Ishikawa (cell line): ENCODE measurements around the gene ZBED4.

Source experiments
- CEBPB ChIP-seq: IDR thresholded peaks from 2 replicates; pipeline ENCODE4 v1.6.1; 2012
- CREB1 ChIP-seq: IDR thresholded peaks from 2 replicates; pipeline ENCODE4 v1.6.1; 2012; ENCODE audit warnings: low read depth
- EGR1 ChIP-seq: IDR thresholded peaks from 2 replicates; pipeline ENCODE4 v1.6.1; 2012
- EP300 ChIP-seq: IDR thresholded peaks from 2 replicates; pipeline ENCODE4 v1.6.1; 2012; ENCODE audit warnings: borderline replicate concordance
- FOXM1 ChIP-seq: IDR thresholded peaks from 2 replicates; pipeline ENCODE4 v1.6.1; 2012; ENCODE audit warnings: low read depth, borderline replicate concordance
- NFIC ChIP-seq: IDR thresholded peaks from 2 replicates; pipeline ENCODE4 v1.6.1; 2012
- RAD21 ChIP-seq: IDR thresholded peaks from 2 replicates; pipeline ENCODE4 v1.6.1; 2012; ENCODE audit warnings: low read depth
- TAF1 ChIP-seq: IDR thresholded peaks from 2 replicates; pipeline ENCODE4 v1.6.1; 2012; ENCODE audit warnings: low read depth, mild to moderate bottlenecking
- TCF12 ChIP-seq: IDR thresholded peaks from 2 replicates; pipeline ENCODE4 v1.6.1; 2012; ENCODE audit warnings: low read depth
- TEAD4 ChIP-seq: IDR thresholded peaks from 2 replicates; pipeline ENCODE4 v1.6.1; 2012
- YY1 ChIP-seq: IDR thresholded peaks from 2 replicates; pipeline ENCODE4 v1.6.1; 2012; ENCODE audit warnings: low read depth
- ZBTB7A ChIP-seq: IDR thresholded peaks from 2 replicates; pipeline ENCODE4 v1.6.1; 2012; ENCODE audit warnings: low read depth
- TF ChIP-seq, protein P1 (sequence below): IDR thresholded peaks from 2 replicates; pipeline ENCODE4 v1.6.1; 2012
- TF ChIP-seq, protein P2 (sequence below): IDR thresholded peaks from 2 replicates; pipeline ENCODE4 v1.6.1; 2012; ENCODE audit warnings: low read depth, mild to moderate bottlenecking
- TF ChIP-seq, protein P3 (sequence below): IDR thresholded peaks from 2 replicates; pipeline ENCODE4 v1.6.1; 2012

Gene ZBED4

DNA sequence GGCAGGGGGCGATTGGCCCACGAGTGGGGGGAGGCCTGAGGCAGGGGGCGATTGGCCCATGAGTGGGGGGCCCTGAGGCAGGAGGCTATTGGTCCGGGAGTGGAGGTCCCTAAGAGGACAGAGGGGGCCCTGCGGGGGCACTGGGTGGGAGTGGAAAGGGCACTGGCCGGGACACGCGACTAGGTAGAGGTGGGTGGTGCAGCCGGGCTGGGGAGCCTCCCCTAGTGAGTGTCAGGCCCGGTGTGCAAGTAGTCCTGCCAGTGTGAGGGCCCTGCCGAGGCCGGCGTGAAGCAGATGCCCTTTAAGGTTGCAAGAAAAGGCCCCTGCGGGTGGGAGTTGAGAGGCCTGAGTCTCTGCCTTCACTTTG, 25.1 kb upstream of the ZBED4 start:
- TF ChIP-seq, protein P1, sequence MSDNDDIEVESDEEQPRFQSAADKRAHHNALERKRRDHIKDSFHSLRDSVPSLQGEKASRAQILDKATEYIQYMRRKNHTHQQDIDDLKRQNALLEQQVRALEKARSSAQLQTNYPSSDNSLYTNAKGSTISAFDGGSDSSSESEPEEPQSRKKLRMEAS, result no peak
- TF ChIP-seq FOXM1, result no peak
- no peak for TF ChIP-seq YY1
- TF ChIP-seq ZBTB7A, result no peak
- no peak for TF ChIP-seq CREB1
- TF ChIP-seq TAF1, result no peak
- TF ChIP-seq TCF12, result no peak
- TF ChIP-seq EP300, result no peak
- TF ChIP-seq CEBPB, result no peak
- TF ChIP-seq, protein P2, sequence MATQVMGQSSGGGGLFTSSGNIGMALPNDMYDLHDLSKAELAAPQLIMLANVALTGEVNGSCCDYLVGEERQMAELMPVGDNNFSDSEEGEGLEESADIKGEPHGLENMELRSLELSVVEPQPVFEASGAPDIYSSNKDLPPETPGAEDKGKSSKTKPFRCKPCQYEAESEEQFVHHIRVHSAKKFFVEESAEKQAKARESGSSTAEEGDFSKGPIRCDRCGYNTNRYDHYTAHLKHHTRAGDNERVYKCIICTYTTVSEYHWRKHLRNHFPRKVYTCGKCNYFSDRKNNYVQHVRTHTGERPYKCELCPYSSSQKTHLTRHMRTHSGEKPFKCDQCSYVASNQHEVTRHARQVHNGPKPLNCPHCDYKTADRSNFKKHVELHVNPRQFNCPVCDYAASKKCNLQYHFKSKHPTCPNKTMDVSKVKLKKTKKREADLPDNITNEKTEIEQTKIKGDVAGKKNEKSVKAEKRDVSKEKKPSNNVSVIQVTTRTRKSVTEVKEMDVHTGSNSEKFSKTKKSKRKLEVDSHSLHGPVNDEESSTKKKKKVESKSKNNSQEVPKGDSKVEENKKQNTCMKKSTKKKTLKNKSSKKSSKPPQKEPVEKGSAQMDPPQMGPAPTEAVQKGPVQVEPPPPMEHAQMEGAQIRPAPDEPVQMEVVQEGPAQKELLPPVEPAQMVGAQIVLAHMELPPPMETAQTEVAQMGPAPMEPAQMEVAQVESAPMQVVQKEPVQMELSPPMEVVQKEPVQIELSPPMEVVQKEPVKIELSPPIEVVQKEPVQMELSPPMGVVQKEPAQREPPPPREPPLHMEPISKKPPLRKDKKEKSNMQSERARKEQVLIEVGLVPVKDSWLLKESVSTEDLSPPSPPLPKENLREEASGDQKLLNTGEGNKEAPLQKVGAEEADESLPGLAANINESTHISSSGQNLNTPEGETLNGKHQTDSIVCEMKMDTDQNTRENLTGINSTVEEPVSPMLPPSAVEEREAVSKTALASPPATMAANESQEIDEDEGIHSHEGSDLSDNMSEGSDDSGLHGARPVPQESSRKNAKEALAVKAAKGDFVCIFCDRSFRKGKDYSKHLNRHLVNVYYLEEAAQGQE, result no peak
- TF ChIP-seq, protein P3, sequence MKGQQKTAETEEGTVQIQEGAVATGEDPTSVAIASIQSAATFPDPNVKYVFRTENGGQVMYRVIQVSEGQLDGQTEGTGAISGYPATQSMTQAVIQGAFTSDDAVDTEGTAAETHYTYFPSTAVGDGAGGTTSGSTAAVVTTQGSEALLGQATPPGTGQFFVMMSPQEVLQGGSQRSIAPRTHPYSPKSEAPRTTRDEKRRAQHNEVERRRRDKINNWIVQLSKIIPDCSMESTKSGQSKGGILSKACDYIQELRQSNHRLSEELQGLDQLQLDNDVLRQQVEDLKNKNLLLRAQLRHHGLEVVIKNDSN, result no peak
- TF ChIP-seq EGR1, result no peak
- TF ChIP-seq TEAD4, result no peak
- TF ChIP-seq NFIC, result no peak

DNA sequence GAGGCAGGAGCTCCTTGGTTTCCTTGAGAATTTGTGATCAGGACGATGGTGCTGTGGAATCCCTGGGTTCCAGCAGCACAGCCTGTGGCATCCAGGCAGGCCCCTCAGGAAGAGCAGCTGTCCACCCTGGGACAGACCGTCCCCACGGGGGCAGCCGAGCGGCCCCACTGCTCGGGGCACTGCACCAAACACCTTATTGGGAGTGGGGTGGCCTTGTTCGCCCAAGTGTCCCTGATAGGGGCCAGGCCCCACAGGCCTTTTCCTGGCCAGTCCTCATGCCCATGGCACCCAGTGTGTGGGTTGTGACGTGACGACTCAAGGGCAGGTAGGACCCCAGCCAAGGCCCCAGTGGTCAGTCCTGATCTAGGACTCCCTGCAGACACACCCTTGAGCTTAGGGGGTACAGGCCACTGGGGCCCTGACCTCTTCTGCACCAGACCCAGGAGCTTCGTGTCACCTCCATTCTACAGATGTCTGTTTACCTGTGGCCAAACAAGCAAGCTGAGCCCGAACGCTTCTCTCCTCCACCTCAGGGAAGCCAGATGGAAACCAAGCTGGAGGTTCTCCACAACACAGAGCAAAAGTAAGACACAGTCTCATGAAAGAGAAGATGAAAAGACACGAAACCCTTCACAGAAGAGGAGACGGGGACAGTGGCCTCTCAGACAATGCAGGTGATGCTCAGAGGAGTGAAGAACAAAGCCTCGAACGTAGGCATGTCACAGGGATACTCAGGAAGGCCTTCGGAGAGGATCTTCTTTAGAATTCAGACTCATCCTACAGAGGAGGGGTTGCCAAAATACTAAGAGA, 24.4 kb upstream of the ZBED4 start:
- TF ChIP-seq ZBTB7A (no peak), FOXM1 (no peak), CREB1 (no peak), RAD21 (no peak), NFIC (no peak), EP300 (no peak), YY1 (no peak), TCF12 (no peak), CEBPB (no peak), EGR1 (no peak)
- TF ChIP-seq, protein P2, result no peak
- TF ChIP-seq, protein P1, result no peak
- TF ChIP-seq, protein P3, result no peak

DNA sequence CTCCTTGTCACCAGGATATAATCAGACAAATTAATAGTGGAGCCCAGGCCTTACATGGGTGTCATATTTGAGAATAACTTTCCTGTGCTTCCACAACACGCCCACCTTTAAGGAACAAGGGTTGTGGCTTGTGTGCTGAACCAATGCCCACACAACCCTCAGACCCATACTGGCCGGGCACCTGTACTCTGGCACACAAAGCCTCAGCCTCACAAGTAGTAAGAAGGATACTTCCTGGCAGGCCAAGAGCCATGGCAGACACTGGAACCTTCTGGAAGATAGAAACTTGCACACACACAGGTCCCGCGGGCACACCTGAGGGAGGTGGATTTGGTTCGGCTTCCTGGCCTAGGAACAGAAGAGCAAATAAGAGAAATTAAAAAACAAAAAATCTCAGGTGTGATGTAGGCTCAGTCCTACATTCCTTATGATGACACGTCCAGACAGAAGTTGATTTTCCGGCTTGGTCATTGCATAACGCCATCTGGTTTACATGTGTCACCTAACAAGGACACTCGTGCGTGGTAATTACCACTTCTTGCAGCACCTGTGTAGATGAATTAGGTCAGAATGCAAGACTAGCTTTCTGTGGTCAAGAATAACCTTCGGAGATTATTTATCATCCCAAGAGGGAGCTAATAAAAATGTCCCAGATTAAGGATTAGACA, 20.2 kb upstream of the ZBED4 start:
- no peak for TF ChIP-seq FOXM1
- no peak for TF ChIP-seq RAD21
- TF ChIP-seq TEAD4, result no peak
- peak; percentile 77 for TF ChIP-seq CEBPB
- TF ChIP-seq, protein P1, result peak; percentile 51; the same call in 1 of the 2 replicates
- TF ChIP-seq YY1, result no peak

DNA sequence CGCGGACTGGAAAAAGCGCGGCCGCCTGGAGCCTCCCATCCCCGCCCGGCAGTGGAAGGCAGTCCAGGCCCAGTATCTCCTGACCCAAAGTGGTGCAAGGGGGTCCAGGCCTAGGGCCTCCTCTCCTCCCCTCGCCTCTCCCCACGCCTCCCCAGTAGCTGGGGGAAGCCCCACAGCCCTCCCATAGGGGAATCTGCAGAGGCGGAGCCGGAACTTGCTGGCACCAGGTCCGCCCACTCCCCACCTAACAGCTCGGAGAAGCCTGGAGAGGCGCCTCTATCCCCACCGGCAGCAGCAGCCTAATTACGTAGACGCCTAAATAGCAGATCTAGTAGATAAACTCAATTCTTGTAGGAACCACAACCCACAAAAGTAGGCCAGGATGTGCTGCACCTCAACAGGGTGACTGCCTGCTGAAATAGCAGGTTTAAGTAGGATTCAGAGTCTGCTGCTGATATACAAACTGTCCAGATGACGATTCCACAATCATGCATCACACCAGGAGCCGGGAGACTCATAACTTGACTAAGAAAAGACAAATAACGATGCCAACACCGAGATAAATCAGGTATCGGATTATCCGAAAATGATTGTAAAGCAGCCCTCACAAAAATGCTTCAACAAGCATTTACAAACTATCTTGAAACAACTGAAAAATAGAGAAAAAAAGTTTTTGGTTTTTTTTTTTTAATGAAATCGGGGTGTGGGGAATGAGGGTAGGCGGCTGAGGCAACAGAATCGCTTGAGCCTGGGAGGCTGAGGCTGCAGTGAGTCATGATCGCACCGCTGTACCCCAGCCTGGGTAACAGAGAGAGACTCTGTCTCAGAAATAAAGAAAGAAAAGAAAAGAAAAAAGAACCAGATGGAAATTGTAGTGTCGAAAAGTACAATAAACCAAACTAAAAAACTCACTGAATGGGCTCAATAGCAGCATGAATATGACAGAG, 14.6 kb upstream of the ZBED4 start:
- no peak for TF ChIP-seq TEAD4
- TF ChIP-seq EP300, result no peak
- TF ChIP-seq, protein P2, result no peak
- no peak for TF ChIP-seq YY1
- TF ChIP-seq FOXM1, result no peak
- TF ChIP-seq CEBPB, result no peak
- no peak for TF ChIP-seq TAF1
- no peak for TF ChIP-seq TCF12
